Gastrocnemius medialis (tissue), 4 donors: Measurements from ENCODE around the gene NOB1. TPM values are rescaled to one million over a fixed set of nuclear protein-coding genes. Genes with fewer than 3 reads are reported as not detected.
"Not testable (repeated sequence)": the region's sequence is repeated elsewhere in the genome, so short reads cannot be mapped to it uniquely, and the experiment has no call there.

Experiments
- ATAC-seq, 2 donors: fragments of 150-250 bp; one replicate each; pipeline ENCODE4 v1.9.1; 2016
- DNase-seq, 2 donors: peaks; one replicate each; pipeline ENCODE4 v3.0.0-alpha.2; 2019
- H3K27ac ChIP-seq, 4 donors: fragments of 200-600 bp; sonication (generic); 1 replicate in 1 of 4; 2 replicates in 3 of 4; pipeline ENCODE4 v1.5.1; 2016 to 2018; ENCODE audit warnings: mild to moderate bottlenecking in 2 of 4, moderate library complexity in 1 of 4
- H3K27me3 ChIP-seq, 3 donors: fragments of 200-600 bp; sonication (generic) in 2 of 3; 1 replicate in 1 of 3; 2 replicates in 2 of 3; pipeline versions ENCODE4 v1.5.1 to v1.6.0; 2016 to 2019; ENCODE audit warnings: mild to moderate bottlenecking in 1 of 3, moderate library complexity in 1 of 3
- H3K36me3 ChIP-seq, 2 donors: fragments of 200-600 bp; sonication (generic) in 1 of 2; one replicate each; pipeline ENCODE4 v1.5.1; 2017 to 2018
- H3K4me1 ChIP-seq, 2 donors: fragments of 200-600 bp; sonication (generic) in 1 of 2; one replicate each; pipeline ENCODE4 v1.5.1; 2016 to 2017; ENCODE audit warnings: mild to moderate bottlenecking in 2 of 2
- H3K4me3 ChIP-seq, 4 donors: fragments of 200-600 bp; sonication (generic) in 3 of 4; 1 replicate in 1 of 4; 2 replicates in 3 of 4; pipeline ENCODE4 v1.5.1; 2016 to 2019; ENCODE audit warnings: mild to moderate bottlenecking in 2 of 4
- H3K9me3 ChIP-seq, 3 donors: fragments of 200-600 bp; sonication (generic) in 2 of 3; 1 replicate in 1 of 3; 2 replicates in 2 of 3; pipeline ENCODE4 v1.5.1; 2016 to 2019
- POLR2A ChIP-seq, 2 donors: fragments of 450-650 bp; IDR thresholded peaks; one replicate each; pipeline ENCODE4 v1.6.1; 2017; ENCODE audit warnings: antibody characterized with exemption in 2 of 2, mild to moderate bottlenecking in 2 of 2, moderate library complexity in 2 of 2
- in situ Hi-C, 4 donors: fragments of 200-750 bp; cut with MboI; loops; one replicate each; pipeline versions ENCODE4 v1.15.0 to v1.8.0; 2017; ENCODE audit warnings: low sequenced_read_pairs in 4 of 4
- intact Hi-C: fragments of 100-400 bp; cut with DNase I; formaldehyde crosslinking; loops from one replicate; pipeline ENCODE4 v1.15.1; 2023; ENCODE audit warnings: low total_unique reads
- total RNA-seq, 4 donors: library from RNA; depleted of rRNA; stranded (reverse); fragments of >200 nt; gene quantifications; one replicate each; pipeline versions ENCODE4 v1.1.0 to v1.2.3, GENCODE V29; 2016
- TF ChIP-seq, protein P1 (sequence below), 5 experiments: fragments of 450-650 bp in 3 of 5; fragments of 200-600 bp in 2 of 5; sonication (generic) in 2 of 5; IDR thresholded peaks in 4 of 5; conservative IDR thresholded peaks in 1 of 5; 1 replicate in 4 of 5; 2 replicates in 1 of 5; pipeline ENCODE4 v1.5.1; 2016 to 2019; ENCODE audit warnings: antibody characterized with exemption in 5 of 5, mild to moderate bottlenecking in 3 of 5, moderate library complexity in 3 of 5

Gene NOB1
- total RNA-seq, 4 donors from 2014 or later, result 19.2 to 30.9 (median 24.2) TPM

GRCh38 chr16:69763599-69763942 lies 8.8 kb upstream of the NOB1 start:
- intact Hi-C loops (no loop called here), in situ Hi-C loops (loop anchor here in 1 of 4 donors (25.0 kb wide), 1 partner anchor 376 kb away; the partner anchor contains the start of gene TERF2)
- no peaks in the 10 kb centered on the region for H3K27me3 ChIP-seq
- no peak for TF ChIP-seq POLR2A (IDR thresholded peaks at IDR 0.05)
- TF ChIP-seq, protein P1, sequence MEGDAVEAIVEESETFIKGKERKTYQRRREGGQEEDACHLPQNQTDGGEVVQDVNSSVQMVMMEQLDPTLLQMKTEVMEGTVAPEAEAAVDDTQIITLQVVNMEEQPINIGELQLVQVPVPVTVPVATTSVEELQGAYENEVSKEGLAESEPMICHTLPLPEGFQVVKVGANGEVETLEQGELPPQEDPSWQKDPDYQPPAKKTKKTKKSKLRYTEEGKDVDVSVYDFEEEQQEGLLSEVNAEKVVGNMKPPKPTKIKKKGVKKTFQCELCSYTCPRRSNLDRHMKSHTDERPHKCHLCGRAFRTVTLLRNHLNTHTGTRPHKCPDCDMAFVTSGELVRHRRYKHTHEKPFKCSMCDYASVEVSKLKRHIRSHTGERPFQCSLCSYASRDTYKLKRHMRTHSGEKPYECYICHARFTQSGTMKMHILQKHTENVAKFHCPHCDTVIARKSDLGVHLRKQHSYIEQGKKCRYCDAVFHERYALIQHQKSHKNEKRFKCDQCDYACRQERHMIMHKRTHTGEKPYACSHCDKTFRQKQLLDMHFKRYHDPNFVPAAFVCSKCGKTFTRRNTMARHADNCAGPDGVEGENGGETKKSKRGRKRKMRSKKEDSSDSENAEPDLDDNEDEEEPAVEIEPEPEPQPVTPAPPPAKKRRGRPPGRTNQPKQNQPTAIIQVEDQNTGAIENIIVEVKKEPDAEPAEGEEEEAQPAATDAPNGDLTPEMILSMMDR (IDR thresholded peaks at IDR 0.05 in 4 of 5, conservative IDR thresholded peaks at IDR 0.05 in 1 of 5), result no peak
- H3K9me3 ChIP-seq, result no peaks in the 10 kb centered on the region
- H3K4me1 ChIP-seq, result peaks cover 15 to 16% of the 10 kb centered on the region in 2 donors
- DNase-seq, result no peak
- ATAC-seq, result no peak
- no peaks in the 10 kb centered on the region for H3K36me3 ChIP-seq
- peak overlapping the region in 1 of 4 donors; percentile 97 for H3K4me3 ChIP-seq
- peak overlapping the region in 2 of 4 donors; percentile 82 to 83 for H3K27ac ChIP-seq

GRCh38 chr16:69762814-69763598 lies 8.3 kb upstream of the NOB1 start:
- peak overlapping the region; percentile 82 to 90 (median 84) for H3K27ac ChIP-seq
- peaks cover 15 to 16% of the 10 kb centered on the region in 2 donors for H3K4me1 ChIP-seq
- intact Hi-C loops, result no loop called here
- H3K27me3 ChIP-seq, result no peaks in the 10 kb centered on the region
- in situ Hi-C loops, result loop anchor here in 1 of 4 donors (25.0 kb wide), 1 partner anchor 376 kb away; the partner anchor contains the start of gene TERF2
- peak overlapping the region; percentile 90 to 99 (median 96) for H3K4me3 ChIP-seq
- ATAC-seq, result peak; percentile 55 to 60
- H3K9me3 ChIP-seq, result no peaks in the 10 kb centered on the region
- no peaks in the 10 kb centered on the region for H3K36me3 ChIP-seq
- TF ChIP-seq POLR2A (IDR thresholded peaks at IDR 0.05), result no peak
- TF ChIP-seq, protein P1 (IDR thresholded peaks at IDR 0.05 in 4 of 5, conservative IDR thresholded peaks at IDR 0.05 in 1 of 5), result no peak
- no peak for DNase-seq

GRCh38 chr16:69761983-69762813 lies 7.5 kb upstream of the NOB1 start, which contains the start of gene WWP2:
Gene WWP2 (plus strand): TSS chr16:69762332. CDS start chr16:69787011, 24,679 bp downstream.
- no peaks in the 10 kb centered on the region for H3K27me3 ChIP-seq
- peak; percentile 34 to 56 for TF ChIP-seq POLR2A (IDR thresholded peaks at IDR 0.05)
- TF ChIP-seq, protein P1 (IDR thresholded peaks at IDR 0.05 in 4 of 5, conservative IDR thresholded peaks at IDR 0.05 in 1 of 5), result peak in 1 of 5 experiments; percentile 10
- H3K4me3 ChIP-seq, result peak within 1 kb of the TSS; percentile 90 to 99 (median 96)
- H3K9me3 ChIP-seq, result no peaks in the 10 kb centered on the region
- in situ Hi-C loops, result loop anchor here in 1 of 4 donors (25.0 kb wide), 1 partner anchor 375 kb away; the partner anchor contains the start of gene TERF2
- peak; percentile 26 to 56 for DNase-seq
- H3K27ac ChIP-seq, result peak within 1 kb of the TSS; percentile 82 to 90 (median 84)
- no peaks in the 10 kb centered on the region for H3K36me3 ChIP-seq
- ATAC-seq, result peak; percentile 90
- intact Hi-C loops, result no loop called here
- peaks cover 15 to 16% of the 10 kb centered on the region in 2 donors for H3K4me1 ChIP-seq

GRCh38 chr16:69757375-69757774 lies 2.6 kb upstream of the NOB1 start:
- DNase-seq, H3K9me3 ChIP-seq, H3K27ac ChIP-seq, H3K27me3 ChIP-seq, ATAC-seq, H3K4me3 ChIP-seq, intact Hi-C loops, H3K36me3 ChIP-seq: not testable (repeated sequence)
- in situ Hi-C loops, result loop anchor here in 2 of 4 donors (10.0 to 25.0 kb wide), 2 partner anchors 363 to 370 kb away; partner anchors contain the start of gene TERF2 (in 1 of the 2)
- peaks cover 18 to 22% of the 10 kb centered on the region in 2 donors for H3K4me1 ChIP-seq
